ENCODE data around the gene IL1R2.

GRCh38 chr2:102051692-102052277 is 60.0 kb downstream of the IL1R2 start:
- TF ChIP-seq, protein P1, sequence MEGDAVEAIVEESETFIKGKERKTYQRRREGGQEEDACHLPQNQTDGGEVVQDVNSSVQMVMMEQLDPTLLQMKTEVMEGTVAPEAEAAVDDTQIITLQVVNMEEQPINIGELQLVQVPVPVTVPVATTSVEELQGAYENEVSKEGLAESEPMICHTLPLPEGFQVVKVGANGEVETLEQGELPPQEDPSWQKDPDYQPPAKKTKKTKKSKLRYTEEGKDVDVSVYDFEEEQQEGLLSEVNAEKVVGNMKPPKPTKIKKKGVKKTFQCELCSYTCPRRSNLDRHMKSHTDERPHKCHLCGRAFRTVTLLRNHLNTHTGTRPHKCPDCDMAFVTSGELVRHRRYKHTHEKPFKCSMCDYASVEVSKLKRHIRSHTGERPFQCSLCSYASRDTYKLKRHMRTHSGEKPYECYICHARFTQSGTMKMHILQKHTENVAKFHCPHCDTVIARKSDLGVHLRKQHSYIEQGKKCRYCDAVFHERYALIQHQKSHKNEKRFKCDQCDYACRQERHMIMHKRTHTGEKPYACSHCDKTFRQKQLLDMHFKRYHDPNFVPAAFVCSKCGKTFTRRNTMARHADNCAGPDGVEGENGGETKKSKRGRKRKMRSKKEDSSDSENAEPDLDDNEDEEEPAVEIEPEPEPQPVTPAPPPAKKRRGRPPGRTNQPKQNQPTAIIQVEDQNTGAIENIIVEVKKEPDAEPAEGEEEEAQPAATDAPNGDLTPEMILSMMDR (conservative IDR thresholded peaks at IDR 0.05; ENCODE audit: low read depth, low read length) = no peak
- TF ChIP-seq EZH2 (IDR thresholded peaks at IDR 0.05; ENCODE audit: borderline replicate concordance, low read depth, low read length, poor library complexity, severe bottlenecking) = no peak

All from A673 (cell line).